ENCODE results near the gene FAM43A.

The FAM43A gene

GRCh38 chr3:194685718-194686413 lies at the start of gene FAM43A:
FAM43A (plus strand) TSS chr3:194685883; CDS start chr3:194686827, 944 bp downstream.
- DNase-seq (ENCODE audit: low read depth in 2 of 2): peak; percentile 61 to 72

GRCh38 chr3:194637066-194637465 lies 48.6 kb upstream of the FAM43A start:
- DNase-seq (ENCODE audit: low read depth in 2 of 2): no peak

- DNase-seq (ENCODE audit: low read depth in 2 of 2): no peak
Observed at GRCh38 chr3:194637541-194638400, 47.9 kb upstream of the FAM43A start.

GRCh38 chr3:194638991-194639605 lies 46.6 kb upstream of the FAM43A start:
- no peak for DNase-seq (ENCODE audit: low read depth in 2 of 2)

- peak in 1 of 2 donors; percentile 25 for DNase-seq (ENCODE audit: low read depth in 2 of 2)
Observed at GRCh38 chr3:194640829-194641228, 44.9 kb upstream of the FAM43A start.

- no peak for DNase-seq (ENCODE audit: low read depth in 2 of 2)
Observed at GRCh38 chr3:194642769-194643168, 42.9 kb upstream of the FAM43A start.

- no peak for DNase-seq (ENCODE audit: low read depth in 2 of 2)
Observed at GRCh38 chr3:194647747-194648146, 37.9 kb upstream of the FAM43A start.

- DNase-seq (ENCODE audit: low read depth in 2 of 2): no peak
Observed at GRCh38 chr3:194654443-194654842, 31.2 kb upstream of the FAM43A start.

- no peak for DNase-seq (ENCODE audit: low read depth in 2 of 2)
Observed at GRCh38 chr3:194657439-194657838, 28.2 kb upstream of the FAM43A start.

- DNase-seq (ENCODE audit: low read depth in 2 of 2): no peak
Observed at GRCh38 chr3:194658477-194659242, 27.0 kb upstream of the FAM43A start.

- no peak for DNase-seq (ENCODE audit: low read depth in 2 of 2)
Observed at GRCh38 chr3:194659778-194660177, 25.9 kb upstream of the FAM43A start.

- DNase-seq (ENCODE audit: low read depth in 2 of 2): no peak
Observed at GRCh38 chr3:194661374-194661773, 24.3 kb upstream of the FAM43A start.

GRCh38 chr3:194661946-194662345 lies 23.7 kb upstream of the FAM43A start:
- DNase-seq (ENCODE audit: low read depth in 2 of 2): no peak

- DNase-seq (ENCODE audit: low read depth in 2 of 2): no peak
Observed at GRCh38 chr3:194664857-194665256, 20.8 kb upstream of the FAM43A start.

- no peak for DNase-seq (ENCODE audit: low read depth in 2 of 2)
Observed at GRCh38 chr3:194667363-194667762, 18.3 kb upstream of the FAM43A start.

GRCh38 chr3:194671511-194671899 lies 14.2 kb upstream of the FAM43A start:
- no peak for DNase-seq (ENCODE audit: low read depth in 2 of 2)

- peak; percentile 77 to 88 for DNase-seq (ENCODE audit: low read depth in 2 of 2)
Observed at GRCh38 chr3:194671900-194672808, 13.5 kb upstream of the FAM43A start, which contains the start of gene LSG1. LSG1 (minus strand) TSS chr3:194672191; CDS start chr3:194672162, 29 bp downstream.

GRCh38 chr3:194672876-194673275 lies 12.8 kb upstream of the FAM43A start:
- DNase-seq (ENCODE audit: low read depth in 2 of 2): no peak

GRCh38 chr3:194673761-194674160 lies 11.9 kb upstream of the FAM43A start:
- no peak for DNase-seq (ENCODE audit: low read depth in 2 of 2)

GRCh38 chr3:194675081-194675640 lies 10.5 kb upstream of the FAM43A start:
- peak; percentile 52 to 65 for DNase-seq (ENCODE audit: low read depth in 2 of 2)

All from activated CD4-positive, alpha-beta T cell treated with anti-CD3 and anti-CD28 coated beads for 24 hours (primary cell).